Fibroblast of lung (primary cell): ENCODE measurements around the gene SRRD. TPM values are rescaled to one million over a fixed set of nuclear protein-coding genes. Genes with fewer than 3 reads are reported as not detected.

ENCODE experiments used
- DNase-seq, 2 donors: peaks; one replicate each; pipeline versions ENCODE4 v3.0.0 to v3.0.0-alpha.2; 2010; ENCODE audit warnings: low read depth in 2 of 2
- H2AFZ ChIP-seq: 2 replicates; pipeline ENCODE4 v1.5.1; 2012; ENCODE audit warnings: low read length, control low read depth, inconsistent platforms
- H3K27ac ChIP-seq: 2 replicates; pipeline ENCODE4 v1.5.1; 2011; ENCODE audit warnings: low read length, control low read depth; ENCODE audit not compliant: insufficient read depth
- H3K27me3 ChIP-seq: 2 replicates; pipeline ENCODE4 v1.5.1; 2011; ENCODE audit warnings: mild to moderate bottlenecking, low read length; ENCODE audit not compliant: control insufficient read depth, insufficient read depth
- H3K36me3 ChIP-seq: 2 replicates; pipeline ENCODE4 v1.5.1; 2011; ENCODE audit warnings: low read length; ENCODE audit not compliant: control insufficient read depth, insufficient read depth
- H3K4me1 ChIP-seq: 2 replicates; pipeline ENCODE4 v1.5.1; 2011; ENCODE audit warnings: low read length; ENCODE audit not compliant: control insufficient read depth, insufficient read depth; ENCODE audit errors: extremely low read depth
- H3K4me2 ChIP-seq: 2 replicates; pipeline ENCODE4 v1.5.1; 2011; ENCODE audit warnings: low read length, control low read depth; ENCODE audit not compliant: insufficient read depth; ENCODE audit errors: extremely low read depth
- H3K4me3 ChIP-seq, 4 experiments: fragments of 200-600 bp in 1 of 4; sonication (generic) in 1 of 4; replicated peaks in 1 of 4; 2 replicates each; pipeline ENCODE4 v1.5.1; 2011 to 2016; ENCODE audit warnings: low read length in 4 of 4, low read depth in 3 of 4, mild to moderate bottlenecking in 3 of 4, control low read depth in 2 of 4, inconsistent platforms in 1 of 4, mixed read lengths in 1 of 4; ENCODE audit not compliant: insufficient read depth in 1 of 4; ENCODE audit errors: control extremely low read depth in 1 of 4
- H3K79me2 ChIP-seq: 2 replicates; pipeline ENCODE4 v1.5.1; 2012; ENCODE audit warnings: mild to moderate bottlenecking, low read length, inconsistent platforms; ENCODE audit not compliant: control insufficient read depth, insufficient read depth
- H3K9ac ChIP-seq: 2 replicates; pipeline ENCODE4 v1.5.1; 2011; ENCODE audit warnings: mild to moderate bottlenecking, low read length, control low read depth; ENCODE audit not compliant: insufficient read depth
- H3K9me3 ChIP-seq: 2 replicates; pipeline ENCODE4 v1.5.1; 2012; ENCODE audit warnings: low read depth, low read length; ENCODE audit not compliant: control insufficient read depth, insufficient read depth
- H4K20me1 ChIP-seq: 2 replicates; pipeline ENCODE4 v1.5.1; 2011; ENCODE audit warnings: low read length; ENCODE audit not compliant: control insufficient read depth, insufficient read depth; ENCODE audit errors: extremely low read depth
- CTCF ChIP-seq, 2 donors: IDR thresholded peaks in 1 of 2; conservative IDR thresholded peaks in 1 of 2; 1 replicate in 1 of 2; 2 replicates in 1 of 2; pipeline ENCODE4 v1.5.1; 2011 to 2012; ENCODE audit warnings: low read length in 2 of 2, control low read depth in 1 of 2, inconsistent platforms in 1 of 2, low read depth in 1 of 2, mild to moderate bottlenecking in 1 of 2
- EZH2 ChIP-seq: IDR thresholded peaks from 2 replicates; pipeline ENCODE4 v1.5.1; 2012; ENCODE audit warnings: low read length, control low read depth, mild to moderate bottlenecking; ENCODE audit errors: missing control alignments
- polyA plus RNA-seq, 2 donors: library from polyadenylated mRNA; depleted of rRNA in 1 of 2; stranded (reverse) in 1 of 2; unstranded in 1 of 2; fragments of >200 nt; gene quantifications; 2 replicates each; pipeline ENCODE4 v1.2.1, GENCODE V29; 2011 to 2012; ENCODE audit warnings: missing spikeins in 1 of 2
- total RNA-seq: library from RNA; depleted of rRNA; stranded (reverse); fragments of >200 nt; gene quantifications from 2 replicates; pipeline ENCODE4 v1.2.1, GENCODE V29; 2014

SRRD gene
- total and polyA plus RNA-seq, 2 donors (not counting 1 experiment from before 2014, with no cell fraction given): 7.9 to 30.0 TPM

- DNase-seq: no peak
- Histone ChIP-seq H2AFZ (no peak overlapping the region), H3K36me3 (no peaks in the 10 kb centered on the region), H4K20me1 (no peaks in the 10 kb centered on the region), H3K27ac (no peak overlapping the region), H3K9me3 (no peaks in the 10 kb centered on the region), H3K27me3 (no peaks in the 10 kb centered on the region), H3K4me1 (no peaks in the 10 kb centered on the region), H3K9ac (no peak overlapping the region), H3K4me3 (no peak overlapping the region), H3K79me2 (no peaks in the 10 kb centered on the region), H3K4me2 (no peak overlapping the region)
- no peak for TF ChIP-seq EZH2
- TF ChIP-seq CTCF (conservative IDR thresholded peaks at IDR 0.05 in 1 of 2, IDR thresholded peaks at IDR 0.05 in 1 of 2; ENCODE audit: low read depth in 1 of 2, low read length in 2 of 2): no peak
Measured at GRCh38 chr22:26444777-26445176, 38.9 kb upstream of the SRRD start.

GRCh38 chr22:26445577-26446275 is 38.0 kb upstream of the SRRD start:
- Histone ChIP-seq H3K36me3 (no peaks in the 10 kb centered on the region), H3K4me1 (no peaks in the 10 kb centered on the region), H2AFZ (no peak overlapping the region), H3K27me3 (no peaks in the 10 kb centered on the region), H3K4me3 (no peak overlapping the region), H3K4me2 (no peak overlapping the region), H4K20me1 (no peaks in the 10 kb centered on the region), H3K9me3 (no peaks in the 10 kb centered on the region), H3K79me2 (no peaks in the 10 kb centered on the region), H3K27ac (no peak overlapping the region), H3K9ac (no peak overlapping the region)
- no peak for DNase-seq
- TF ChIP-seq CTCF (conservative IDR thresholded peaks at IDR 0.05 in 1 of 2, IDR thresholded peaks at IDR 0.05 in 1 of 2; ENCODE audit: low read depth in 1 of 2, low read length in 2 of 2) (no peak), EZH2 (no peak)

- Histone ChIP-seq H4K20me1 (no peaks in the 10 kb centered on the region), H3K4me2 (no peak overlapping the region), H3K27me3 (no peaks in the 10 kb centered on the region), H3K36me3 (no peaks in the 10 kb centered on the region), H3K9ac (no peak overlapping the region), H3K9me3 (no peaks in the 10 kb centered on the region), H3K79me2 (no peaks in the 10 kb centered on the region), H3K4me3 (no peak overlapping the region), H2AFZ (no peak overlapping the region), H3K27ac (no peak overlapping the region), H3K4me1 (no peaks in the 10 kb centered on the region)
- DNase-seq: no peak
- TF ChIP-seq CTCF (conservative IDR thresholded peaks at IDR 0.05 in 1 of 2, IDR thresholded peaks at IDR 0.05 in 1 of 2; ENCODE audit: low read depth in 1 of 2, low read length in 2 of 2) (no peak), EZH2 (no peak)
Measured at GRCh38 chr22:26446808-26447515, 36.7 kb upstream of the SRRD start.
